ENCODE results near the gene RNF168.
"Not testable (repeated sequence)": the region's sequence is repeated elsewhere in the genome, so short reads cannot be mapped to it uniquely, and the experiment has no call there.

Gene RNF168, protein sequence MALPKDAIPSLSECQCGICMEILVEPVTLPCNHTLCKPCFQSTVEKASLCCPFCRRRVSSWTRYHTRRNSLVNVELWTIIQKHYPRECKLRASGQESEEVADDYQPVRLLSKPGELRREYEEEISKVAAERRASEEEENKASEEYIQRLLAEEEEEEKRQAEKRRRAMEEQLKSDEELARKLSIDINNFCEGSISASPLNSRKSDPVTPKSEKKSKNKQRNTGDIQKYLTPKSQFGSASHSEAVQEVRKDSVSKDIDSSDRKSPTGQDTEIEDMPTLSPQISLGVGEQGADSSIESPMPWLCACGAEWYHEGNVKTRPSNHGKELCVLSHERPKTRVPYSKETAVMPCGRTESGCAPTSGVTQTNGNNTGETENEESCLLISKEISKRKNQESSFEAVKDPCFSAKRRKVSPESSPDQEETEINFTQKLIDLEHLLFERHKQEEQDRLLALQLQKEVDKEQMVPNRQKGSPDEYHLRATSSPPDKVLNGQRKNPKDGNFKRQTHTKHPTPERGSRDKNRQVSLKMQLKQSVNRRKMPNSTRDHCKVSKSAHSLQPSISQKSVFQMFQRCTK

DNA sequence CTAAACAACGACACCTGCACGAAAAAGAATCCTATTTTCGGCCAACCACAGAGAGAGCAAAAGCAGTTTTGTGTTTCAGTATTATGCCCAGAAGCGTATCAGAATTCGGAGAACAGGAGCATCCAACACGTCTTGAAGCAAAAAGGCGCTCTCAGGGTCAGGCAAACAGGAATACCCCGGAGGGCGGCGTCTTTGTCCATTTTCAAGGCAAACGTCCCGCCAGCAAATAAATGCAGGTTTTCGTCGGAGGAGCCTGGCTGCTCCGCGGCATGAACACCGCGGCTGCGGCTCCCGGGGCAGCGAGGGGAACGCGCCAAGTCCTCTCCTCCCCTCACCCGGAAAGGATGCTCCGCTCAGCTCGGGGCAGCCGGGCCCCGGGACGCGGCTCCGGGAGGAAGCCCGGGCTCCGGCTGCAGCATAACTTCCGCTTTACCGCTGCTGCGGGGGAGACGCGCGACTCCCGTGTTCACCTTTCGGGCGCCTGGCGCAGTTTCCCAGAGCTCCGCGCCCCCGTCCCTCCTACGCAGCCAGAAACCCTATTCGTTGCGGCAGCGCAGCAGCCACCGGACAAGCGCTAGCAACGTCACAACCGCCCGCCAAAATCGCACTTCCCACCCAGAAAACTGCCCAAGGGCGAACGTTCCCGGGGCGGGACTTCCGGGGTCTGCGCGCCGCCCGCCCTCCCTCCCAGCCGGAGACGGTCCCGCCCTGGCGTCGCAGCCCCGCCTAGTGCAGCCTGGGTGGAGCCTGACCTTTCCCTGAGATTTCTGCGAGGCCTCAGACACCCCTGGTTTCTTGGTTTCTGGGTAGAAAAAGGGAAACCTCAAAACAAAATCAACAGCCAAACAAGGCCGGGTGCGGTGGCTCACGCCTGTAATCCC is at the start of gene RNF168:
Gene RNF168 (minus strand): TSS at position 573 of the 881 bp plus-strand sequence. CDS start 595 bp downstream, outside the sequence.
- DNase-seq = peak; percentile 88

DNA sequence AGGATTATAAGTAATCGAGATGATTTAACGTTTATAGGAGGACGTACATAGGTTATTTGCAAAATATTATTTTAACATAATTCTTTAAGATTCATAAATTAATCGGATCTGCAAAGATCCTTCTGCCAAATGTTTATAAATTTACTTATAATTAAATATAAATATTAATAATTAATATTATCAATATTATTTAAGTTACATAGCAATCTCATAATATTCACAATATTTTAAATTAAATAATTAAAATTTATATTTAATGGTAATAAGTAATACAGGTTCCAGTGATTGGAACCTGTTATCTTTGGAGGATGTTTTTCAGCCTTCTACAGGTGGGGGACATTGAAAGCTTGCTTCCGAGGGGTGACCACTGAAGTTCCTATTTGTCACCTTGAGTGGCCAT is 48.7 kb upstream of the RNF168 start:
- no peak for DNase-seq

DNA sequence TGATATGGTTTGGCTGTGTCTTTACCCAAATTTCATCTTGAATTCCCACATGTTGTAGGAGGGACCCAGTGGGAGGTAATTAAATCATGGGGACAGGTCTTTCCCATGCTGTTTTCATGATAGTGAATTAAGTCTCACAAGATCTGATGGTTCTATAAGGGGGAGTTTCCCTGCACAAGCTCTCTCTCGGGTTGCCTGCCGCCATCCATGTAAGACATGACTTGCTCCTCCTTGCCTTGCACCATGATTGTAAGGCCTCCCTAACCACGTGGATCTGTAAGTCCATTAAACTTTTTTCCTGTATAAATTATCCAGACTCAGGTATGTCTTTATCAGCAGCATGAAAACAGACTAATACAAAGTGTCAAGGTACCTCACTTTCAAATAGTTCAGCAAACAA is 46.6 kb upstream of the RNF168 start:
- DNase-seq = not testable (repeated sequence)

DNA sequence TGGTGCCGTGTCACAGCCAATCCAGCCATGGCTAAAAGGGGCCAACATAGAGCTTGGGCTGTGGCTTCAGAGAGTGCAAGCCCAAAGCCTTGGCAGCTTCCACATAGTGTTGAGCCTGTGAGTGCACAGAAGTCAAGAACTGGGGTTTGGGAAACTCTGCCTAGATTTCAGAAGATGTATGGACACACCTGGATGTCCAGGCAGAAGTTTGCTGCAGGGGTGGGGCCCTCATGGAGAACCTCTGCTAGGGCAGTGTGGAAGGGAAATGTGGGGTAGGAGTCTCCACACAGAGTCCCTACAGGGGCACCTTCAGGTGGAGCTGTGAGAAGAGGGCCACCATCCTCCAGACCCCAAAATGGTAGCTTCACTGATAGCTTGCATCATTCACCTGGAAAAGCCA is 45.7 kb upstream of the RNF168 start:
- DNase-seq = not testable (repeated sequence)

DNA sequence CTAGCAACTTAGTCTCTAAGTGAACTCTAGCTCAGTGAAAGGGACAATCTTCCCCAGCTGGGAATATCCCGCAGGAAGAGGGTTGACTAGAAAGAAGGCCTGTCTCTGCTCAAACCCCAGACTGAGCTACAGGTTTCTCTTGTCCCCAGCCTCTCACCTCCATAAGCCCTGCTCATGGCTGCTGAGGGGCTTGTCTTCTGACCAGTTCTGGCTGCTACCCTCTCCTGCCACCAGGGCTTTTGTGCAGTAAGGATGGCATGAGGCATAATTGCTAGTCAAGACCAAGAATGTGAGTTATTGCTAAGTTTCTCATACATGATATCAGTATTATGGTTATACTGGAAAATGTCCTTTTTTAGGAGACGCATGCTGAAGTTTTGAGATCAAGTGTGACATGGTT is 43.5 kb upstream of the RNF168 start:
- no peak for DNase-seq

DNA sequence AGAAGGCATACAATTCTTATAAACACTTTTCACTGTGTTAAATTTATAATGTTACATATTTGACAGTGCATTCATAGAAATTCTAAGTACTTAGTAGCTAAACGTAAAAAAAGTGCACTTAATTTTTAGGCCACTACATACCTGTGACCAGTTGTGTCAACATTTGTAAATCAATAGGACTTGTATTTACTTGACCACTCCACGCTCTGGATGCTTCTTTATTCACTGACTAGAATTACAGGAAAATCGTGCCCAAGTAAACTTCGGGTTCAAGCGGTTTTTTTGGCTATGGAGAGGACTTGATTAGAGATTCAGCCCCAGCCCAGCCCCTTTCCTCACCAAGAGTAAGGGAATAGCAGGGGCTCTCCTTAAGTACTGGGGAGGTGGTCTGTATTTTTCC is 43.0 kb upstream of the RNF168 start:
- DNase-seq = no peak

DNA sequence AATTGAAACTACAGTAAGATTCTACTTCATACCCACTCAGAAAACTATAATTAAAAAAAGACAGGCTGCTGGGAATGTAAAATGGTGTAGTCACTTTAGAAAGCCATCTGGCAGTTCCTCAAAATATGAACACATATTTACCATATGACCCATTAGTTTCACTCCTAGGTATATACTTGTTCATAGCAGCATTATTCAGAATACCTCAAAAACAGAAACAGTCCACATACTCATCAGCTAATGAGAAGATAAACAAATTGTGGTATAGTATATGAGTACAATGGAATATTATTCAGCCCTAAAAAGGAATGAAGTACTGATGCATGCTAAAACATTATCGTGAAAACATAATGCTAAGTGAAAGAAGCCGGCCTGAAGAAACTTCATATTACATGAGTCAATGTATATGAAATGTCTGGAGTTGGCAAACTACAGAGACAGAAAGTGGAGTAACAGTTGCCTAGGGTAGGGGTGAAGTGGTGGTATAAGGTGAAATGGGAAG is 41.0 kb upstream of the RNF168 start:
- no peak for DNase-seq

DNA sequence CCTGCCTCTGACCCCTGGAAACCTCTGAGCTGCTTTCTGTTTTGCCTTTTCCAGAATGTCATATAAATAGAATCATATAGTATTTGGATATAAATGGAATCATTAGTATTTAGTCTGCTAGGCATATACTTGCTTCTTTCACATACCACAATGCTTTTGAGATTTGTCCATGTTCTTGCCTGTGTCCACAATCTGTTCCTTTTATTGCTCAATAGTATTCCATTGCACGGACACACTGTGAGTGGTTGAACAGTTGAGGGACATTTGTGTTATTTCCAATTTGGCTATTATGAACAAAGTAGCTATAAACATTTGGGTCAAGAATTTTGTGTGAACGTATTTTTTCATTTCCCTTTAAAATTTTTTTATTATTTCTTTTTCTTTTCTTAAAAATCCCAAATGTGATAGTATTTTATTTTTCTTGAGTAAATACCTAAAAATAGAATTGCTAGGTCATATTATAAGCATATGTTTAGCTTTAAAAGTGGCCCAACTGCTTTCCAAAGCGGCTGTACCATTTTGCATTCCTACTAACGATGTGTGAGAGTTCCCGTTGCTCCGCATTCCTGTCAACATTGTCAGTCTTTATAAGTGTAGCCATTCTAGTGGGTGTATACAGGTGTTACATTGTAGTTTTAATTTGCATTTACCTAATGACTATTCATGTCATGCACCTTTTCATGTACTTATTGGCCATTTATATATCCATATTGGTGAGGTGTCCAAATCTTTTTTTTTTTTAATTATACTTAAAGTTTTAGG is 38.3 kb upstream of the RNF168 start:
- DNase-seq = no peak

DNA sequence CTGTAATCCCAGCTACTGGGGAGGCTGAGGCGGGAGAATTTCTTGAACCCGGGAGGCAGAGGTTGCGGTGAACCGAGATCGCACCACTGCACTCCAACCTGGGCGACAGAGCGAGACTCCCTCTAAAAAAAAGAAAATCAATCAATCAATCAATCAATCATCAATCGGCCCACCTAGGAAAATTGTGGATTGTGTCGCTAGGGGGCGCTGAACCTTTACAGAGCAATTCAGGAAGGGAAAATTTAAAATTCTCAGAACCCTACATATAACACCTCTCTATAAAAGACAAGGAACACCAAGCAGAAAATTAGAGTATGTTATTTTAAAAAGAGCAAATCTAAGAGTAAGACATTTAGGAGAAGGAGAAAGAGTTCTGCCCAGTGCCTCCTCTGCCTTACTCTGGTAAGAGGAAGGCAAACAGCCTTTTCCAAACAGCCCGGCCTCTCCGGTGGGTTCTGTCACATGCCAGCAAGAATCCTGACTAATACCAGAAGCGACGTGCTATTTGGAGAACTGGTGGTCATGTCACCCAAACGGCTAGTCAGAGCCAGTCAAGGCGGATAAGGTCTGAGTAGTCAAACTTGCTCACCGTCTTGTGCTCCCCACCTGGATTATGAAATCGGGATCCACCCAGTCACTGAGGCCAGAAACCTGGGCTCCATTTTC is 33.9 kb upstream of the RNF168 start:
- DNase-seq = peak; percentile 61

DNA sequence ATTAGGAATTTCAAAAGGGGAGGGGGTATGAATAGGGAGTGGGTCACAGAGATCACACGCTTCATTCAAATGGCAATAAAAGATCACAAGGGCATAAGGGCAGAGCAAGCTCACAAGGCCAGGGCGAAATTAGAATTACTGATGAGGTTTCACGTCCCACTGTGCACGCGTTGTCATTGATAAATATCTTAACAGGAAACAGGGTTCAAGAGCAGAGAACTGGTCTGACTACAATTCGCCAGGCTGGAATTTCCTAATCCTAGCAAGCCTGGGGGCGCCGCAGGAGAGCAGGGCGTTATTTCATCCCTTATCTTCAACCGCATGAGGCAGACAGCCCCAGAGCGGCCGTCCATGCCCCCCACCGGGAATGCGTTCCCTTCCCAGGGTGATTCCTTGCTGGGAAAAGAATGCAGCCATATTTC is 29.7 kb upstream of the RNF168 start:
- no peak for DNase-seq

DNA sequence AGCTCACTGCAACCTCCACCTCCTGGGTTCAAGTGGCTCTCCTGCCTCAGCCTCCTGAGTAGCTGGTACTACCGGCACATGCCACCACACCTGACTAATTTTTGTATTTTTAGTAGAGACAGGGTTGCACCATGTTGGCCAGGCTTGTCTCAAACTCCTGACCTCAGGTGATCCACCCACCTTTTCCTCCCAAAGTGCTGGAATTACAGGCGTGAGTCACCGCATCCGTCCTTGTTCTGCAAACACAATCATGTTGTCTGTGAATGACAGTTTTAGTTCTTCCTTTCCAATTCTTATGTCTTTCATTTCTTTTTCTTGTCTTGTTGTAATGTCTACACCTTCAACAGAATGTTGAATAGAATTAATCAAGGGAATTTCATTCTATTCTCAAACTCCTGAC is 27.9 kb upstream of the RNF168 start:
- no peak for DNase-seq

DNA sequence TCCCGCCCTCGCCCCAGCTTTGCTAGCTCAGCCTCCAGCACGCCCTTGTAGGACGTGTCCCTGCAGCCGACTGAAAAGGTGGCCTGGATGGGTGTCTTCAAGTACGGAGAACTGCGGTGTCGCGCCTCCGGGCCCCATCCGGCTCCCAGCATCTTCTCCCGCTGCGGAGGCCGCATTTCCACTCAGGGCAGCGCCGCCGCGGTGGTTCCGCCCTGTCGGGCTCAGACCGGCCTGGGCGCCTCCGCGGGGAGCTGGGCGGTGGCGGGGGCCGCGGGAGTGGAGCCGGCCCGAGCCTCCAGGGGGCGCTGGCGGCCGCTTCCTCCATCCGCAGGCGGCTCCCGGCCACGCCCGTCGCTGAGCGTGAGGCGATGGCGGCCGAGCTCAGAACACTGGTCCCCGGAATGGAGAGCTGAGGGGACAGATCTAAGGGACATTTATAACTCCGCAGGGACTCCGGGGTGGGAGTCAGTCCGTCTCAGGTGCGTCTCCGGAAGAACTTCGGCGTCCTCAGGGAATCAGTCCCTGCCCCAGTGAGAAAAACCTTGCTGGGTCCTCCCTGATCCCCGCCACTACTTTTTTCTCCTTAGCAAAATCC is 25.2 kb upstream of the RNF168 start:
- peak; percentile 71 for DNase-seq

DNA sequence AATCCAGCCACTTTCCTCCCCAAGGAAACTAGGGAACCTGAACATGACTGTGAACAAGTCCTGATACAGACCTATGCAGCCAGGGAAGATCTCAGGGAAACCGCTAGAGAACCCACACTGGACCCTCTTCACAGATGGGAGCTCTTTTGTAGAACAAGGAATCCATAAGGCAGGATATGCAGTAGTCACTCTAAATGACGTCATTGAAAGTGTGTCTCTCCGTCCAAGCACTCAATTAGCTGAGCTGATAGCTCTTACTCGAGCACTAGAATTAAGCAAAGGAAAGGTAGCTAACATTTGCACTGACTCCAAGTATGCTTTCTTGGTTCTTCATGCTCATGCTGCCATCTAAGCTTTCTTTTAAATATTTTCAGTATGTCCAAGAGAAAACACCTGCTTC is 21.6 kb upstream of the RNF168 start:
- no peak for DNase-seq

DNA sequence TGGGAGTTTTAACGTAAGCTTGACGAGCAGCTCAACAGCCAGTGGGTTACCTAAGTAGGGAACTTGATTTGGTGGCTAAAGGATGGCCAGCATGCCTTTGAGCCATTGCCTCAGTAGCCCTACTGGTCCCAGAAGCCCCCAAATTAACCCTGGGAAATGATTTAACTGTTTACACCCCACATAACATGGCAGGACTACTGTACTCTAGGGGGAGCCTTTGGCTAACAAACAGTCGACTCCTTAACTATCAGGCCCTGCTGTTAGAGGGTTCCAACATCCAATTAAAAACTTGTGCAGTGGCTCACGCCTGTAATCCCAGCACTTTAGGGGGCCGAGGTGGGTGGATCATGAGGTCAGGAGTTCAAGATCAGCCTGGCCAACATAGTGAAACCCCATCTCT is 21.0 kb upstream of the RNF168 start:
- DNase-seq = no peak

DNA sequence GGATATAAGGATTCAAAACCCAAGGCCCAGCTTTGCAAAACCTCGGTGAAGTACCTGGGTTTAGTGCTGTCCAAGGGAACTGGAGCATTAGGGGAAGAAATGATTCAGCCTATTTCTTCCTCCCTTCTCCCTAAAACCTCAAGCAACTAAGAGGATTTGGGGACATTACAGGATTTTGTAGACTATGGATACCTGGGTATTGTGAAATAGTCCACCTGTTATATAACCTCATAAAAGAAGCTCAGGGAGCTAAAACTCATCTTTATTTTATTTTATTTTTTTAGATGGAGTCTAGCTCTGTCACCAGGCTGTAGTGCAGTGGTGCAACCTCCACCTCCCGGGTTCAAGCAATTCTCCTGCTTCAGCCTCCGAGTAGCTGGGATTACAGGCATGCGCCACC is 20.3 kb upstream of the RNF168 start:
- DNase-seq = no peak

DNA sequence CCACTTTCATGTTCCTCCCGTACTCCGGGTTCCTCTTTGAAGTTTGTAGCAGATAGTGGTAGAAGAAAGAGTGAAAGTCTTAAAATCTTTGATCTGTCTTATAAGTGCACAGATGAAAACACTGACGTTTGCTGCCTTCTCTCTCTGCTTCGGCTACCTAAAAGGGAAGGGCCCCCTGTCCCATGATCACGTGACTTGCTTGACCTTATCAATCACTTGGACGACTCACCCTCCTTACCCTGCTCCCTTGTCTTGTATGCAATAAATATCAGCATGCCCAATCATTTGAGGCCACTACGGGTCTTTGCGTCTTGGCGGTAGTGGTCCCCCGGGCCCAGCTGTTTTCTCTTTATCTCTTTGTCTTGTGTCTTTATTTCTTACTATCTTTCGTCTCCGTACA is 17.7 kb upstream of the RNF168 start:
- DNase-seq = not testable (repeated sequence)

DNA sequence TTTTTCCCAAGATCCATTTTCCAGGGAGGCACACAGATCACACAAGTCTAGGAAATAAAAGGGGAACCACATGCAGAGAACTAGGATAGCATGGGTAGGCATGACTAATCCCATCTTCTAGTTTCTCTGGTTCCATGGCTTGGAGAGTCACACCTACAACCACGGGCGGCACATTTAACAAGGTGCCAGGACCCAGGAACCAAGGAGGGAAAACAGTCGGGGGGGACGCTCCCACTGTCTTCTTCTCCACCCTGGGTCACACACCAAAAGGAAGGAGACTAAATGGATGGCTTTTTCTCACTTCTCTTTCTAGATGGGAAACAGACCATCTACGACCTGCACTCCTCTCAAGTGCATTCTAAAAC is 16.1 kb upstream of the RNF168 start:
- no peak for DNase-seq

DNA sequence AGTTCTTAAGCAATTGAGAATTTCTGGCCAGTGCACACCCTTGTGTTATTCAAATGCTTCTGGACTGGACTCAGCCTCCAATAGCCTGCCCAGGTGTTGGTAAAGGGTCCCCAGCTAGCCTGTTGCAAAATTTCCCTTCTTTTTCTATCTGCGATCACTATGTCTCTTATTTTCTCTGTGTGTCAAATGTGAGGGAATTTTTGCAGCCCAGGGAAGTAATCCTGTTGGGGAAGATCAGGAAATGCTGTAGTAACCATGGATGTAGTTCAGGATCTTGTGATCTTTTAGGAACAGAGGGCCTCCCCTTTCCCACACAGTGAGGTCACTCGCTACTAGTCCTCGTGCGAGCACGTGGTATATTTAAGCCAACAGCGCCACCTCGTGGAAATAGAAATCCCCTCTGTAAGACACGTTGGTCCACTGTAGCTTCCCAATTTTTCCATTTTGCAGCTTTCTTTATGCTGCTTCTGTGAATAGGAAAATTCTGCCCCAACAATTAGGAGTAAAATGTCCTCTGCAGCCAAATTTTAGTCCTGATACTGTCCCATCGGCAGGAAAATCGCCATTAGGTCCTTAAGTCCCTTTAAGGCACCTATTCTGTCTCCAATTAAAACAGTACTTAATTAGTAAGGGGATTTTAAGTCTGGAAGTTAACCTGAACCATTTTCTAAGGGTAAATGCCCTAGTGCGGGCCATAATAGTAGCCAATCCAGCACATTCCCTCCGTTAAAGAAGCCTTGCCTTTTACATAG is 15.6 kb upstream of the RNF168 start:
- peak; percentile 44 for DNase-seq

DNA sequence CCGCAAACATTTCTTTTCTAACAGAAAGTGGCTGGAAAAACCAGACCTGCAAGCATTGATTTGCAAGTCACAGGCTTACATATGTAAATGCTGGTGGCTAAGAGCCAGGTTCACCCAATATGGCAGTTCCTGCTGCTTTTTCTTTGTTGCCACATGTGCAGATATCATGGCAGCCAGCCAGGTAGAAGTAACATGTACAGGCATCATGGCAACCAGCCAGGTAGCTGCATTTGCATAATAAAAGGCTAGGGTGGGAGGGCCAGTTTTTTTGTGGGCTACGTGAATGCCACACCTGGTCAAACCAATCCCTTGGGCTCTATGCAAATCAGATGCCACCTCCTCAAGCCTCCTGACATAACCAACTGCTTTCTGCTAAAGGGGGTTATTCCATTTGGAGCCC is 14.4 kb upstream of the RNF168 start:
- no peak for DNase-seq

DNA sequence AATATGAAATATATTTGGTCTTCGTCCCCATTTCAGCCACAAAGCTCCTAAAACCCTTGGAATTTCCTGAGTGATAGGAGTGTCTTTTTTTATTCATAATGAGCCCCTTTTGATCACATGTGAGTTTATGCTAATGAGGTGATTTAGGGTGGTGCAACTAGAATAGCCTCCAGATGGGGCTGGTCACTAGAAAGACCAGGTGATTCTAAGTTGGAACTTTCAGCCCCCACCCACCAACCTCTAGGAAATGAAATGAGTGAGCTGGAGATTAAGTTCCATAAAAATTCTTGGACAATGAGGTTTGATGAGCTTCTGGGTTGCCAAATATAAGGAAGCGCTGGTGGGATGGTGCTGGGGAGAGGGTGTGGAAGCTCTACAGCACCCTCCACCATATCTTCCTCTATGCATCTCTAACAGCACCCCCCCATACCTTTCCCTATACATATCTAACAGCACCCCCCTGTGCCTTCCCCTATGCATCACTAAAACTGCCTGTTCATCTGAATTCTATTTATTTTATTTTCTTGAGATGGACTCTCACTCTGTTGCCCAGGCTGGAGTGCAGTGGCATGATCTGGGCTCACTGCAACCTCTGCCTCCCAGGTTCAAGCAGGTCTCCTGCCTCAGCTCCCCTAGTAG is 13.7 kb upstream of the RNF168 start:
- no peak for DNase-seq
